GM23338 (cell line): ENCODE results near the gene RPTOR. TPM values are rescaled to one million over a fixed set of nuclear protein-coding genes. Genes with fewer than 3 reads are reported as not detected.

Experiments
- ATAC-seq: fragments of 200-7000 bp; cut with Tn5 transposase; 3 replicates; pipeline ENCODE4 v1.9.1; 2020
- DNase-seq: peaks from one replicate; pipeline ENCODE4 v3.0.0-alpha.2; 2015; ENCODE audit warnings: low spot score
- H2AFZ ChIP-seq: fragments of 200-600 bp; sonication (generic); 2 replicates; pipeline ENCODE4 v1.8.0; 2016; ENCODE audit warnings: antibody characterized with exemption, mild to moderate bottlenecking, moderate library complexity
- H3F3A ChIP-seq: fragments of 200-600 bp; sonication (generic); replicated peaks from 2 replicates; pipeline ENCODE4 v1.8.0; 2017; ENCODE audit warnings: antibody characterized with exemption, mixed run types, low read depth
- H3K27ac ChIP-seq: fragments of 200-600 bp; sonication (generic); 2 replicates; pipeline ENCODE4 v1.6.1; 2016; ENCODE audit warnings: low read depth
- H3K27me3 ChIP-seq: fragments of 200-600 bp; sonication (generic); 2 replicates; pipeline ENCODE4 v1.8.0; 2016; ENCODE audit warnings: mild to moderate bottlenecking, mixed run types, moderate library complexity; ENCODE audit not compliant: insufficient read depth
- H3K36me3 ChIP-seq: fragments of 200-600 bp; sonication (generic); 2 replicates; pipeline ENCODE4 v1.8.0; 2016; ENCODE audit warnings: mild to moderate bottlenecking; ENCODE audit not compliant: insufficient read depth
- H3K4me1 ChIP-seq: fragments of 200-600 bp; sonication (generic); 2 replicates; pipeline ENCODE4 v1.8.0; 2016; ENCODE audit warnings: mild to moderate bottlenecking, moderate library complexity; ENCODE audit not compliant: insufficient read depth
- H3K4me2 ChIP-seq: fragments of 200-600 bp; sonication (generic); 2 replicates; pipeline ENCODE4 v1.7.1; 2017; ENCODE audit warnings: mixed run types
- H3K4me3 ChIP-seq: fragments of 200-600 bp; sonication (generic); 2 replicates; pipeline ENCODE4 v1.6.1; 2016; ENCODE audit warnings: mixed run types
- H3K79me2 ChIP-seq: fragments of 200-600 bp; sonication (generic); replicated peaks from 2 replicates; pipeline ENCODE4 v1.8.0; 2017; ENCODE audit warnings: mild to moderate bottlenecking; ENCODE audit not compliant: insufficient read depth
- H3K9me2 ChIP-seq: fragments of 200-600 bp; sonication (generic); 2 replicates; pipeline ENCODE4 v1.8.0; 2017; ENCODE audit not compliant: insufficient read depth
- H4K20me1 ChIP-seq: fragments of 200-600 bp; sonication (generic); replicated peaks from 2 replicates; pipeline ENCODE4 v1.8.0; 2017; ENCODE audit warnings: mild to moderate bottlenecking; ENCODE audit not compliant: insufficient read depth
- H3K27ac Mint-ChIP-seq: 2 replicates; pipeline ENCODE4 v1.8.0; 2020; ENCODE audit warnings: inconsistent platforms, mild to moderate bottlenecking, moderate library complexity, mixed read lengths
- H3K27me3 Mint-ChIP-seq: 3 replicates; pipeline ENCODE4 v1.8.0; 2022; ENCODE audit warnings: low read depth, mild to moderate bottlenecking, moderate library complexity, mixed read lengths, inconsistent platforms; ENCODE audit not compliant: insufficient read depth, poor library complexity
- H3K36me3 Mint-ChIP-seq: 3 replicates; pipeline ENCODE4 v1.8.0; 2021; ENCODE audit warnings: low read depth, mild to moderate bottlenecking, inconsistent platforms, moderate library complexity, mixed read lengths
- H3K4me1 Mint-ChIP-seq: 3 replicates; pipeline ENCODE4 v1.8.0; 2020; ENCODE audit warnings: mild to moderate bottlenecking, inconsistent platforms, mixed read lengths
- H3K4me3 Mint-ChIP-seq: 3 replicates; pipeline ENCODE4 v1.8.0; 2021; ENCODE audit warnings: moderate library complexity, mild to moderate bottlenecking, inconsistent platforms, mixed read lengths
- H3K9me3 Mint-ChIP-seq: 3 replicates; pipeline ENCODE4 v1.8.0; 2020; ENCODE audit warnings: moderate library complexity, mild to moderate bottlenecking, inconsistent platforms, mixed read lengths
- POLR2AphosphoS5 ChIP-seq: IDR thresholded peaks from 2 replicates; pipeline ENCODE4 v1.6.1; 2016; ENCODE audit warnings: antibody characterized with exemption, low read depth
- ZNF331 ChIP-seq: fragments of 250-450 bp; sonication (Bioruptor Pico); IDR thresholded peaks from 2 replicates; pipeline ENCODE4 v1.5.0; 2020; ENCODE audit warnings: low read depth, mild to moderate bottlenecking, moderate library complexity
- ZNF462 ChIP-seq: fragments of 250-450 bp; sonication (Bioruptor Pico); IDR thresholded peaks from 2 replicates; pipeline ENCODE4 v1.5.0; 2020; ENCODE audit warnings: mild to moderate bottlenecking, moderate library complexity
- polyA plus RNA-seq: library from polyadenylated mRNA; unstranded; fragments of >200 nt; fragmentation: Nextera tagmentation; extraction: Ambion mirVana; gene quantifications from 2 replicates; pipeline ENCODE4 v1.2.1, GENCODE V29; 2016
- total RNA-seq: library from RNA; depleted of rRNA; stranded (reverse); fragments of >200 nt; shearing (Covaris generic); gene quantifications from 2 replicates; pipeline ENCODE4 v1.2.3, GENCODE V29; 2014

RPTOR gene
- total and polyA plus RNA-seq, 2 experiments from 2014 or later, result 9.5 to 38.0 TPM

- Histone ChIP-seq H3K36me3 (no peaks in the 10 kb centered on the region), H3K9me2 (no peaks in the 10 kb centered on the region), H4K20me1 (no peaks in the 10 kb centered on the region), H3K4me2 (no peak overlapping the region), H3K27ac (no peak overlapping the region), H3K79me2 (no peaks in the 10 kb centered on the region), H3K27me3 (no peaks in the 10 kb centered on the region), H3K4me3 (no peak overlapping the region), H3K4me1 (no peaks in the 10 kb centered on the region), H2AFZ (no peak overlapping the region), H3F3A (no peaks in the 10 kb centered on the region)
- peaks cover 8% of the 10 kb centered on the region; the same call in 2 of the 3 replicates for H3K36me3 Mint-ChIP-seq
- H3K27ac Mint-ChIP-seq, result no peak overlapping the region
- DNase-seq, result no peak
- peaks cover 21% of the 10 kb centered on the region for H3K4me1 Mint-ChIP-seq
- no peak overlapping the region for H3K4me3 Mint-ChIP-seq
- no peak for TF ChIP-seq ZNF331
- no peak for TF ChIP-seq ZNF462 (CRISPR knock-in tag)
- TF ChIP-seq POLR2AphosphoS5, result no peak
- H3K27me3 Mint-ChIP-seq, result peaks cover 8% of the 10 kb centered on the region
- no peak for ATAC-seq
- H3K9me3 Mint-ChIP-seq, result no peaks in the 10 kb centered on the region
Observed at GRCh38 chr17:80924111-80924806, 379.6 kb downstream of the RPTOR start.

- no peak overlapping the region for H2AFZ ChIP-seq
- no peak overlapping the region for H3K4me2 ChIP-seq
- ATAC-seq, result no peak
- TF ChIP-seq POLR2AphosphoS5, result no peak
- no peaks in the 10 kb centered on the region for H4K20me1 ChIP-seq
- Mint-ChIP-seq H3K4me3 (no peak overlapping the region), H3K27ac (no peak overlapping the region), H3K9me3 (no peaks in the 10 kb centered on the region), H3K36me3 (peaks cover 8% of the 10 kb centered on the region; the same call in 2 of the 3 replicates), H3K4me1 (peaks cover 21% of the 10 kb centered on the region), H3K27me3 (peaks cover 12% of the 10 kb centered on the region)
- no peaks in the 10 kb centered on the region for H3K4me1 ChIP-seq
- H3K4me3 ChIP-seq, result no peak overlapping the region
- DNase-seq, result no peak
- H3K36me3 ChIP-seq, result no peaks in the 10 kb centered on the region
- no peaks in the 10 kb centered on the region for H3F3A ChIP-seq
- H3K27me3 ChIP-seq, result no peaks in the 10 kb centered on the region
- H3K79me2 ChIP-seq, result no peaks in the 10 kb centered on the region
- no peak overlapping the region for H3K27ac ChIP-seq
- H3K9me2 ChIP-seq, result no peaks in the 10 kb centered on the region
Observed at GRCh38 chr17:80924807-80925610, 380.4 kb downstream of the RPTOR start.
